ENCODE results near the gene TUBB2A. TPM values are rescaled to one million over a fixed set of nuclear protein-coding genes. Genes with fewer than 3 reads are reported as not detected.

The TUBB2A gene
- total RNA-seq, 1 donor from 2014 or later, result 401 TPM

DNA sequence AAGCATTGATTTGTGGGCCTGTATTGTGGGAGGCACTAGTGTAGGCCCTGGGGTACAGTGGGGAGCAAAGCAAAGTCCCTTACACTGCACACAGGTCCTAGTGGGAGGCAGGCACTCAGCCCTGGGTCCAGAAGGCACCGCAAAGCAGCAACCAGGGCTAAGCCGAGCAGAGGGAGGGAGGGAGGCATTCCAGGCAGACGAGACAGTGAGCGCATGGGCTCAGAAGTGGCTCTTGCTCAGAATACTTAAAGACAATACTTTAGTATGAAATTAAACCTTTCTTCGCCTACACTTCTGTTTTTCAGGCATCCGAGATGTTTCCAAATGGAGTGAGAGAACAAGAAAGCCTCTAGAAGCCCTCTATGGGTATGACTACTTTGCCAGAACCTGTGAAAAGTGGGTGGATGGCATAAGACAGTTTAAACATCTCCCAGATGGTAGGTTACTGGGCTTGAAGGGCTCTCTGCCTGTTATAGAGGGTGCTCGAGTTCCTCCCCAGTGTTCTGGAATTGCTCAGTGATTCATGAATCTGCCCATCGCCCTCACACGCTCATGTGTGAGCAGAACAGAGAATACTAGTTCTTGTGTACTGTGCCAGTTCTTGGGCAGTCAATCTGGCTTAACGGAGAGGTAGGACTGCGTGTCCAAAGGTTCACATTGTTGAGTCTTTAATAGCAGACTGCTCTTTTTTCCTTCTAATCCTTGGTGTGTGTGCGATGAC lies 20.1 kb downstream of the TUBB2A start:
- Histone ChIP-seq H3K4me3 (ENCODE audit: insufficient read depth, low read depth, low read length) (no peak overlapping the region), H3K4me2 (ENCODE audit: low read length) (no peak overlapping the region), H3K27ac (ENCODE audit: low read depth, low read length) (no peak overlapping the region), H4K20me1 (ENCODE audit: insufficient read depth, low read length) (no peaks in the 10 kb centered on the region), H2AFZ (ENCODE audit: low read depth, low read length) (no peak overlapping the region), H3K4me1 (ENCODE audit: insufficient read depth, low read length) (peaks cover 15% of the 10 kb centered on the region), H3K79me2 (ENCODE audit: insufficient read depth, low read length) (no peaks in the 10 kb centered on the region), H3K9ac (ENCODE audit: low read length) (no peak overlapping the region), H3K36me3 (ENCODE audit: insufficient read depth, low read length) (peaks cover 4% of the 10 kb centered on the region), H3K9me3 (ENCODE audit: insufficient read depth, low read depth, low read length) (no peaks in the 10 kb centered on the region), H3K27me3 (ENCODE audit: insufficient read depth, low read length) (no peaks in the 10 kb centered on the region)
- FAIRE-seq (no peak), DNase-seq (ENCODE audit: low read depth) (no peak)
- H3K27me3 Mint-ChIP-seq (ENCODE audit: low read depth, unreplicated experiment), result no peaks in the 10 kb centered on the region
- H3K9me3 Mint-ChIP-seq (ENCODE audit: unreplicated experiment), result peaks cover 2% of the 10 kb centered on the region
- H3K27ac Mint-ChIP-seq (ENCODE audit: unreplicated experiment), result peak overlapping the region; percentile 77
- TF ChIP-seq EZH2 (IDR thresholded peaks at IDR 0.05; ENCODE audit: insufficient read depth, low read length), result no peak
- TF ChIP-seq, protein P1, sequence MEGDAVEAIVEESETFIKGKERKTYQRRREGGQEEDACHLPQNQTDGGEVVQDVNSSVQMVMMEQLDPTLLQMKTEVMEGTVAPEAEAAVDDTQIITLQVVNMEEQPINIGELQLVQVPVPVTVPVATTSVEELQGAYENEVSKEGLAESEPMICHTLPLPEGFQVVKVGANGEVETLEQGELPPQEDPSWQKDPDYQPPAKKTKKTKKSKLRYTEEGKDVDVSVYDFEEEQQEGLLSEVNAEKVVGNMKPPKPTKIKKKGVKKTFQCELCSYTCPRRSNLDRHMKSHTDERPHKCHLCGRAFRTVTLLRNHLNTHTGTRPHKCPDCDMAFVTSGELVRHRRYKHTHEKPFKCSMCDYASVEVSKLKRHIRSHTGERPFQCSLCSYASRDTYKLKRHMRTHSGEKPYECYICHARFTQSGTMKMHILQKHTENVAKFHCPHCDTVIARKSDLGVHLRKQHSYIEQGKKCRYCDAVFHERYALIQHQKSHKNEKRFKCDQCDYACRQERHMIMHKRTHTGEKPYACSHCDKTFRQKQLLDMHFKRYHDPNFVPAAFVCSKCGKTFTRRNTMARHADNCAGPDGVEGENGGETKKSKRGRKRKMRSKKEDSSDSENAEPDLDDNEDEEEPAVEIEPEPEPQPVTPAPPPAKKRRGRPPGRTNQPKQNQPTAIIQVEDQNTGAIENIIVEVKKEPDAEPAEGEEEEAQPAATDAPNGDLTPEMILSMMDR (IDR thresholded peaks at IDR 0.05; ENCODE audit: insufficient read depth, low read depth, low read length), result no peak
- no peak overlapping the region for H3K4me3 Mint-ChIP-seq (ENCODE audit: unreplicated experiment)
- H3K36me3 Mint-ChIP-seq (ENCODE audit: low read depth, unreplicated experiment), result peaks cover 42% of the 10 kb centered on the region
- peaks cover 18% of the 10 kb centered on the region for H3K4me1 Mint-ChIP-seq (ENCODE audit: low read depth, unreplicated experiment)

GRCh38 chr6:3136292-3137011 lies 20.9 kb downstream of the TUBB2A start:
- FAIRE-seq, result no peak
- DNase-seq (ENCODE audit: low read depth), result no peak
- Histone ChIP-seq H3K9ac (ENCODE audit: low read length) (no peak overlapping the region), H3K4me2 (ENCODE audit: low read length) (no peak overlapping the region), H3K27ac (ENCODE audit: low read depth, low read length) (no peak overlapping the region), H3K79me2 (ENCODE audit: insufficient read depth, low read length) (no peaks in the 10 kb centered on the region), H3K36me3 (ENCODE audit: insufficient read depth, low read length) (peaks cover 4% of the 10 kb centered on the region), H3K9me3 (ENCODE audit: insufficient read depth, low read depth, low read length) (no peaks in the 10 kb centered on the region), H3K27me3 (ENCODE audit: insufficient read depth, low read length) (no peaks in the 10 kb centered on the region), H4K20me1 (ENCODE audit: insufficient read depth, low read length) (no peaks in the 10 kb centered on the region), H3K4me1 (ENCODE audit: insufficient read depth, low read length) (peaks cover 15% of the 10 kb centered on the region), H2AFZ (ENCODE audit: low read depth, low read length) (no peak overlapping the region), H3K4me3 (ENCODE audit: insufficient read depth, low read depth, low read length) (no peak overlapping the region)
- TF ChIP-seq, protein P1 (IDR thresholded peaks at IDR 0.05; ENCODE audit: insufficient read depth, low read depth, low read length), result no peak
- TF ChIP-seq EZH2 (IDR thresholded peaks at IDR 0.05; ENCODE audit: insufficient read depth, low read length), result no peak
- Mint-ChIP-seq H3K27me3 (ENCODE audit: low read depth, unreplicated experiment) (no peaks in the 10 kb centered on the region), H3K27ac (ENCODE audit: unreplicated experiment) (no peak overlapping the region), H3K9me3 (ENCODE audit: unreplicated experiment) (peaks cover 2% of the 10 kb centered on the region), H3K36me3 (ENCODE audit: low read depth, unreplicated experiment) (peaks cover 50% of the 10 kb centered on the region), H3K4me3 (ENCODE audit: unreplicated experiment) (no peak overlapping the region), H3K4me1 (ENCODE audit: low read depth, unreplicated experiment) (peaks cover 18% of the 10 kb centered on the region)

Measured in astrocyte (in vitro differentiated cells and primary cell).